Left lung (tissue), 10 donors: ENCODE results near the gene PAX5. TPM values are rescaled to one million over a fixed set of nuclear protein-coding genes. Genes with fewer than 3 reads are reported as not detected.

ENCODE experiments used
- ATAC-seq: fragments of 200-7000 bp; cut with Tn5 transposase; one replicate; pipeline ENCODE4 v1.9.1; 2020; ENCODE audit warnings: moderate library complexity
- DNase-seq, 4 donors: peaks; one replicate each; pipeline ENCODE4 v3.0.0-alpha.2; 2013 to 2020
- H3K27ac ChIP-seq, 2 donors: fragments of 200-600 bp; sonication (generic) in 1 of 2; one replicate each; pipeline versions ENCODE4 v1.5.0 to v1.8.0; 2020 to 2021
- H3K27me3 ChIP-seq, 2 donors: fragments of 200-600 bp; sonication (generic) in 1 of 2; one replicate each; pipeline versions ENCODE4 v1.5.0 to v1.8.0; 2020 to 2021
- H3K36me3 ChIP-seq, 2 donors: fragments of 200-600 bp; sonication (generic) in 1 of 2; one replicate each; pipeline versions ENCODE4 v1.5.0 to v1.8.0; 2020 to 2021
- H3K4me1 ChIP-seq, 2 donors: fragments of 200-600 bp; one replicate each; pipeline ENCODE4 v1.8.0; 2021
- H3K4me3 ChIP-seq, 2 donors: fragments of 200-600 bp; sonication (generic) in 1 of 2; one replicate each; pipeline versions ENCODE4 v1.5.0 to v1.8.0; 2020 to 2021; ENCODE audit warnings: mild to moderate bottlenecking in 1 of 2
- H3K9me3 ChIP-seq, 2 donors: fragments of 200-600 bp; sonication (generic) in 1 of 2; one replicate each; pipeline versions ENCODE4 v1.5.0 to v1.8.0; 2020 to 2021
- CTCF ChIP-seq, 2 donors: fragments of 200-600 bp; sonication (generic) in 1 of 2; IDR thresholded peaks; one replicate each; pipeline versions ENCODE4 v1.5.0 to v1.8.0; 2021; ENCODE audit warnings: antibody characterized with exemption in 2 of 2
- intact Hi-C, 2 donors: fragments of 100-400 bp; cut with DNase I; formaldehyde crosslinking; loops; one replicate each; pipeline versions ENCODE4 v1.11.2 to v1.14.2; 2022
- polyA plus RNA-seq, 6 donors: library from polyadenylated mRNA; unstranded; fragments of 120-200 nt; gene quantifications; one replicate each; pipeline ENCODE4 v1.2.1, GENCODE V29; 2013; ENCODE audit not compliant: insufficient read length in 6 of 6
- total RNA-seq, 2 donors: library from RNA; stranded (reverse); fragmentation: NEBNext Ultra II Directional; extraction: Animal tissue kit (Norgen Biotek cat#: 25700); gene quantifications; one replicate each; pipeline ENCODE4 v1.2.1, GENCODE V29; 2021
- donor health status: DM: no; HTN: yes; CAD: no.
- donor health status: DM: no; HTN: no; CAD: no.

Gene PAX5
- total and polyA plus RNA-seq, 8 donors, result 0.03 to 0.65 (median 0.13) TPM

GRCh38 chr9:36868586-36869282, 165.3 kb downstream of the PAX5 start:
- TF ChIP-seq CTCF (IDR thresholded peaks at IDR 0.05), result no peak
- no peak for ATAC-seq
- peaks cover 0 to 27% of the 10 kb centered on the region in 2 donors for H3K27me3 ChIP-seq

GRCh38 chr9:36867672-36868471, 166.2 kb downstream of the PAX5 start:
- ATAC-seq (peak; percentile 83), DNase-seq (peak in 2 of 4 donors; percentile 32 to 43)
- peaks cover 0 to 36% of the 10 kb centered on the region in 2 donors for H3K27me3 ChIP-seq
- no peaks in the 10 kb centered on the region for H3K36me3 ChIP-seq
- intact Hi-C loops, result loop anchor here in 1 of 2 donors (10.0 kb wide), 1 partner anchor 127 kb away; no protein-coding TSS in a partner anchor
- H3K9me3 ChIP-seq, result no peaks in the 10 kb centered on the region
- no peak overlapping the region for H3K27ac ChIP-seq
- no peaks in the 10 kb centered on the region for H3K4me1 ChIP-seq
- H3K4me3 ChIP-seq, result no peak overlapping the region
- no peak for TF ChIP-seq CTCF (IDR thresholded peaks at IDR 0.05)

More at GRCh38 chr9:36868586-36869282, 165.3 kb downstream of the PAX5 start:
- no peaks in the 10 kb centered on the region for H3K36me3 ChIP-seq
- DNase-seq, result no peak
- no peaks in the 10 kb centered on the region for H3K9me3 ChIP-seq
- H3K27ac ChIP-seq, result no peak overlapping the region
- intact Hi-C loops, result loop anchor here in 1 of 2 donors (10.0 kb wide), 1 partner anchor 126 kb away; no protein-coding TSS in a partner anchor
- no peak overlapping the region for H3K4me3 ChIP-seq
- H3K4me1 ChIP-seq, result no peaks in the 10 kb centered on the region

GRCh38 chr9:36867241-36867640, 166.8 kb downstream of the PAX5 start:
- intact Hi-C loops, result loop anchor here in 1 of 2 donors (10.0 kb wide), 1 partner anchor 128 kb away; no protein-coding TSS in a partner anchor

GRCh38 chr9:36866840-36867239, 167.2 kb downstream of the PAX5 start:
- ATAC-seq, result no peak
- H3K27me3 ChIP-seq, result peaks cover 0 to 43% of the 10 kb centered on the region in 2 donors
- H3K27ac ChIP-seq, result no peak overlapping the region
- TF ChIP-seq CTCF (IDR thresholded peaks at IDR 0.05), result no peak
- H3K9me3 ChIP-seq, result no peaks in the 10 kb centered on the region
- no peaks in the 10 kb centered on the region for H3K4me1 ChIP-seq
- intact Hi-C loops, result loop anchor here in 1 of 2 donors (10.0 kb wide), 1 partner anchor 128 kb away; no protein-coding TSS in a partner anchor
- no peaks in the 10 kb centered on the region for H3K36me3 ChIP-seq
- DNase-seq, result peak in 1 of 4 donors; percentile 19
- no peak overlapping the region for H3K4me3 ChIP-seq

More at GRCh38 chr9:36867241-36867640, 166.8 kb downstream of the PAX5 start:
- DNase-seq, result no peak
- no peak for TF ChIP-seq CTCF (IDR thresholded peaks at IDR 0.05)
- ATAC-seq, result no peak
- no peaks in the 10 kb centered on the region for H3K36me3 ChIP-seq
- no peaks in the 10 kb centered on the region for H3K4me1 ChIP-seq
- H3K4me3 ChIP-seq, result no peak overlapping the region
- peaks cover 0 to 40% of the 10 kb centered on the region in 2 donors for H3K27me3 ChIP-seq
- no peaks in the 10 kb centered on the region for H3K9me3 ChIP-seq
- H3K27ac ChIP-seq, result no peak overlapping the region
